VCaP (cell line): ENCODE results near the gene C10orf90.

Experiments
- H3K27ac ChIP-seq: fragments of 450-650 bp; 2 replicates; pipeline ENCODE4 v1.5.1; 2017
- TF ChIP-seq, protein P1 (sequence below): fragments of 450-650 bp; conservative IDR thresholded peaks from 2 replicates; pipeline ENCODE4 v1.5.1; 2017; ENCODE audit warnings: mild to moderate bottlenecking, moderate library complexity

Gene C10orf90

DNA sequence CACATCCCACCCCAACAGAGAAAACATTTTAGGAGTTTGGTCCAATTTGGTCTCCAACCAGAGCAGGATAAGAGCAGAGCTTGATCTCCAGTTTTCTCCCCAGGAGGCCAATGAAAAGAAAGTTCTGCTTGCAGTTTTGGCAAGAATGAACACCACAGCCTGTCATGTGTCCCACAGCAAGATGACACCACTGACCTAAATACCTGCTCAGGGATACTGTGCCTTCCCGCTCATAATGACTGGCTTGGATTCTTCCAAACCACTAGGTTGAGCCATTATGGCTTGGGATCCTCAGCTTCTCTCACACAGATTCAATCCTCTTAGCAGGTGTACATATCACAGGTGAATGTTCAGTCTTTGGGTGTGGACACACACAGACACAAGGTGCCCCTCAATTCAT is 53.3 kb downstream of the C10orf90 start:
- H3K27ac ChIP-seq: no peak overlapping the region
- TF ChIP-seq, protein P1, sequence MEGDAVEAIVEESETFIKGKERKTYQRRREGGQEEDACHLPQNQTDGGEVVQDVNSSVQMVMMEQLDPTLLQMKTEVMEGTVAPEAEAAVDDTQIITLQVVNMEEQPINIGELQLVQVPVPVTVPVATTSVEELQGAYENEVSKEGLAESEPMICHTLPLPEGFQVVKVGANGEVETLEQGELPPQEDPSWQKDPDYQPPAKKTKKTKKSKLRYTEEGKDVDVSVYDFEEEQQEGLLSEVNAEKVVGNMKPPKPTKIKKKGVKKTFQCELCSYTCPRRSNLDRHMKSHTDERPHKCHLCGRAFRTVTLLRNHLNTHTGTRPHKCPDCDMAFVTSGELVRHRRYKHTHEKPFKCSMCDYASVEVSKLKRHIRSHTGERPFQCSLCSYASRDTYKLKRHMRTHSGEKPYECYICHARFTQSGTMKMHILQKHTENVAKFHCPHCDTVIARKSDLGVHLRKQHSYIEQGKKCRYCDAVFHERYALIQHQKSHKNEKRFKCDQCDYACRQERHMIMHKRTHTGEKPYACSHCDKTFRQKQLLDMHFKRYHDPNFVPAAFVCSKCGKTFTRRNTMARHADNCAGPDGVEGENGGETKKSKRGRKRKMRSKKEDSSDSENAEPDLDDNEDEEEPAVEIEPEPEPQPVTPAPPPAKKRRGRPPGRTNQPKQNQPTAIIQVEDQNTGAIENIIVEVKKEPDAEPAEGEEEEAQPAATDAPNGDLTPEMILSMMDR: no peak

DNA sequence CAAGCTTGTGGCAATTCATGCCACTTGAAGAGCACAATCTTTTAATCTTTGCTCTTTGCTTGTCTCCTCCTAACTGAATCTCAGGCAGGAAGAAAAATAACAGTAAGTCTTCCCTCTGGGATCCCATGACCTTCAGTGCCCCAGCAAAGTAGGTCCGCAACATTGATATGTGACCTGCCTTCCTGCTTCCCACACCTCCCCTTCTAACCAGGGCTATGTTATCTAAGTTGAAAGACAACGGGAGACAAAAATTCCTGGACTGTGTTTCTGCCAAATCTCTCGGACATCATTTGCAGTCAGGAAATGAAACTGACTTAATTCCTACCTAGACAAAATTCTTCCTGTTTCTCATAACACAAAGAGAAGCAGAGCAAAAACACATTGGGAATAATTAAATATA is 53.8 kb downstream of the C10orf90 start:
- TF ChIP-seq, protein P1: no peak
- H3K27ac ChIP-seq: no peak overlapping the region

DNA sequence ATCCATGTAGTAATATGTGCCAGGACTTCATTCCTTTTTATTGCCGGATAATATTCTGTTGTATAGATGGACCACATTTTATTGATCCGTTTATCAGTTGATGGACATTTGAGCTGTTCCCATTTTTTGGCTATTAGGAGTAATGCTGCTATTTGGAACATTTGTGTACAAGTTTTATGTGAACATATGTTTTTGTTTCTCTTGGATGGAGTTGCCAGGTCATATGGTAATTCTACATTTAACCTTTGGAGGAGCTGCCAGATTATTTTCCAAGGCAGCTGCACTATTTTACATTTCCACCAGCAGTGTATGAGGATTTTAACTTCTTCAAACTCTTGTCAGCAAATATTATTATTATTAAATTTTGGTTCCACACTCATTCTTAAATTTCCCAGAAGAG is 59.2 kb downstream of the C10orf90 start:
- TF ChIP-seq, protein P1: no peak
- H3K27ac ChIP-seq: no peak overlapping the region

DNA sequence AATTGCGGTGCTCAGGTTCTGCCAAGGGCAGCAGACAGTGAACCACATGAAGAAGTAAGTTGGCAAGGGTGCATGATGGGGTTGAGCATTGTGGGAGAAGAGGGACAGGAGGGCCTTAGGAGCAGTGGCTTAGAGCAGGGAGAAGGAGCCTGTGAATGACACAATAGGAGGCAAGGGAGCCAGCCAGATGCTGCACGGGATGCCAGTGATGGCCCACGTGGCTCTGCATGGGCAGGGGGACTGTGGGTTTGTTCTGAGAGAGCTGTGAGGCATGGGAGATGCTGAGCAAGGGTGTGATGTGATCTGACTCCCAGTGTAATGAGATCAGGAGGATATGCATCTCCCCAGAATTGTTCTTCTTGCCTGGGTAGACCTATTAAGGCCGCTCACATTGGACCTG is 60.9 kb downstream of the C10orf90 start:
- no peak overlapping the region for H3K27ac ChIP-seq
- TF ChIP-seq, protein P1: no peak

DNA sequence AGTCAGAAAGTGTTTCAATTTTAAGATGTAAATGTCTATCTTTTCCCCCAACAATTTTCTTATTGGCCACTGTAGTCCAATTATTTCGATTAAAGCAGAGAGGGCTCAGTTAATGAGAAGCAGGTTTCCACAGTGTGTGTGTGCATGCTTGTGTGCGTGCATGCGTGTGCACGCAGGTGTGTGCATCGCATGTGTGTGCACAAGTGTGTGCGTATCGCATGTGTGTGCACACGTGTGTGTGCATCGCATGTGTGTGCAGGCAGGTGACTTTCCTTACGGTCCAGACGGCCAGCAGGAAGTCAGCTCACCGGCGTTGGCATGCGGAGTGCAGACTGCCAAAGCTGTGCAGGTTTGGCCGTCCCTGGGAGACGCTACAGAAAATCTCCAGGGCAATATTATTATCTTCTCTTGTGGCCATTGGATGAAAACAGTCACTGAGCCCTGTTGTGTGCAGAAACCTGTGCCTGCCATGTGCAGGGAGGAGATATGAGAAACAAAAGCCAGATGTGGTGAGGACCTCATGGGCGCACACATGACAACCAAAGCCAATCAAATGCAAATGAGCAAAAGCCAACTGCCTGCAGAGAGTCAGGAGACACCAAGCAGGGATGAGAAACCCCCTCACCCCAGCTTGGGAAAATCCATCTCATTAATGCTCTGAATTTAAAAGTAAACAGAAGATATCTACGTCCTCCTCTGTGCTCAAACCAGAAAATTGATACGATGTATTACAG is 70.4 kb downstream of the C10orf90 start:
- TF ChIP-seq, protein P1: no peak
- H3K27ac ChIP-seq: no peak overlapping the region

DNA sequence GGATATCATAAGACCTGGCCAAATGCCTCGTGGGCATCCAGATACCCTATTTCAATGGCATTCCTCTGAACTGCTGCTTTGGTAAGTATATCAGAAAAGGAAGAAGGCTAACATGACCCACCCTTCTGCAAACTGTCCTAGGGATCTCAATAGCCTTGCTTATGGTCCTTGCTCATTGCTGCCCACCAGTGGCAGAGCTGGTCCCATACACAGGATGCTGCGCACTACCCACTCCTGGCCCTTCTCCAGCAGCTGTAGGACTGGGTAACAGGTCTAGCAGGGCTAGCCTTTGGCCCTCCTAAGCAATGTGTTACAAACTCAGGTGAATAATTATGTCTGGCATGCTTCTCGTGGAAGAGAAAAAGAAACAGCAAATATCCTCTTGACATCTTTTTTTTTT is 72.5 kb downstream of the C10orf90 start:
- TF ChIP-seq, protein P1: peak; percentile 60
- no peak overlapping the region for H3K27ac ChIP-seq

DNA sequence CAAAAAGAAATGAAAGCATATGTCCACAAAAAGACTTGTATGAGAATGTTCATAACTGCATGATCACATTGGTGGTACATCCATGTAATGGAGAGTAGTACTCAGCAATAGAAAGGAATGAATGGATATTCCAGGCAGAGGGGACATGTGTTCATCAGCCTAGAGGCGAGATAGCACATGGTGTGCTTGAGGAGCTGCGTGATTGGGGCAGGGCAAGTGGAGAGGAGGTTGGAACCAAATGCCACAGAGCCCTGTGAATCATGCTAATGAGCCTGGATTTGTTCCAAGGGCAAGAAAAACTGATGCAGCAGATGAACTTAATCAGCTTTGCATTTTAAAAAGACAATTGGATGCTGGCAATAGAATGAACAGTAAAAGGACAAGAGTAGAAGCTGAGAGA is 73.3 kb downstream of the C10orf90 start:
- TF ChIP-seq, protein P1: no peak
- H3K27ac ChIP-seq: no peak overlapping the region
